ENCODE data around the gene LIFR.

Gene LIFR

GRCh38 chr5:38548064-38548759 is 8.2 kb downstream of the LIFR start:
- no peak for DNase-seq (ENCODE audit: low read depth)

GRCh38 chr5:38547257-38547656 is 9.2 kb downstream of the LIFR start:
- DNase-seq (ENCODE audit: low read depth) = no peak

- DNase-seq (ENCODE audit: low read depth) = no peak
These were observed 9.7 kb downstream of the LIFR start for GRCh38 chr5:38546691-38547146.

GRCh38 chr5:38543886-38544285 is 12.6 kb downstream of the LIFR start:
- no peak for DNase-seq (ENCODE audit: low read depth)

GRCh38 chr5:38543074-38543473 is 13.4 kb downstream of the LIFR start:
- DNase-seq (ENCODE audit: low read depth) = no peak

- DNase-seq (ENCODE audit: low read depth) = no peak
These were observed 15.2 kb downstream of the LIFR start for GRCh38 chr5:38541174-38541725.

GRCh38 chr5:38540314-38540713 is 16.1 kb downstream of the LIFR start:
- DNase-seq (ENCODE audit: low read depth) = no peak

- DNase-seq (ENCODE audit: low read depth) = no peak
These were observed 18.3 kb downstream of the LIFR start for GRCh38 chr5:38538161-38538560.

- DNase-seq (ENCODE audit: low read depth) = no peak
These were observed 18.9 kb downstream of the LIFR start for GRCh38 chr5:38537505-38537904.

GRCh38 chr5:38536968-38537367 is 19.5 kb downstream of the LIFR start:
- DNase-seq (ENCODE audit: low read depth) = no peak

- DNase-seq (ENCODE audit: low read depth) = no peak
These were observed 20.6 kb downstream of the LIFR start for GRCh38 chr5:38535845-38536244.

- DNase-seq (ENCODE audit: low read depth) = no peak
These were observed 21.1 kb downstream of the LIFR start for GRCh38 chr5:38535248-38535750.

- no peak for DNase-seq (ENCODE audit: low read depth)
These were observed 22.3 kb downstream of the LIFR start for GRCh38 chr5:38534156-38534453.

- no peak for DNase-seq (ENCODE audit: low read depth)
These were observed 22.9 kb downstream of the LIFR start for GRCh38 chr5:38533286-38534155.

GRCh38 chr5:38532165-38532669 is 24.2 kb downstream of the LIFR start:
- DNase-seq (ENCODE audit: low read depth) = no peak

- DNase-seq (ENCODE audit: low read depth) = no peak
These were observed 24.9 kb downstream of the LIFR start for GRCh38 chr5:38531518-38531917.

- DNase-seq (ENCODE audit: low read depth) = no peak
These were observed 26.3 kb downstream of the LIFR start for GRCh38 chr5:38529955-38530646.

- no peak for DNase-seq (ENCODE audit: low read depth)
These were observed 28.2 kb downstream of the LIFR start for GRCh38 chr5:38528162-38528703.

GRCh38 chr5:38527475-38527874 is 29.0 kb downstream of the LIFR start:
- DNase-seq (ENCODE audit: low read depth) = no peak

- no peak for DNase-seq (ENCODE audit: low read depth)
These were observed 32.4 kb downstream of the LIFR start for GRCh38 chr5:38524022-38524421.

GRCh38 chr5:38519476-38519875 is 37.0 kb downstream of the LIFR start:
- no peak for DNase-seq (ENCODE audit: low read depth)

- DNase-seq (ENCODE audit: low read depth) = no peak
These were observed 38.1 kb downstream of the LIFR start for GRCh38 chr5:38518341-38518740.
